ENCODE results near the gene DNAJB9. TPM values are rescaled to one million over a fixed set of nuclear protein-coding genes. Genes with fewer than 3 reads are reported as not detected.
"Not testable (repeated sequence)": the region's sequence is repeated elsewhere in the genome, so short reads cannot be mapped to it uniquely, and the experiment has no call there.

The DNAJB9 gene
- total RNA-seq, 2 experiments from 2014 or later = 66.5 to 72.1 TPM

- Histone ChIP-seq H3K4me3 (ENCODE audit: low read length) (no peak overlapping the region), H3K9me3 (ENCODE audit: control insufficient read depth in 1 of 2, insufficient read depth in 1 of 2, low read length in 2 of 2) (no peaks in the 10 kb centered on the region), H3K4me1 (ENCODE audit: insufficient read depth, low read length) (no peaks in the 10 kb centered on the region), H3K36me3 (ENCODE audit: insufficient read depth, low read length) (no peaks in the 10 kb centered on the region), H3K27ac (ENCODE audit: low read depth in 1 of 2, low read length in 2 of 2) (no peak overlapping the region), H3K27me3 (ENCODE audit: control insufficient read depth in 1 of 2, insufficient read depth in 2 of 2, low read length in 2 of 2) (no peaks in the 10 kb centered on the region)
- ChIA-PET POLR2A (no interaction called here), CTCF (interaction anchor here (0.7 kb wide), 1 partner anchor 70 kb away, joined by 3 read pairs; no protein-coding TSS in a partner anchor)
- Mint-ChIP-seq H3K4me1 (ENCODE audit: low read depth) (no peaks in the 10 kb centered on the region), H3K4me3 (no peak overlapping the region), H3K36me3 (ENCODE audit: low read depth) (no peaks in the 10 kb centered on the region), H3K9me3 (no peaks in the 10 kb centered on the region), H3K27ac (no peak overlapping the region), H3K27me3 (peaks cover 17% of the 10 kb centered on the region)
- TF ChIP-seq CTCF (IDR thresholded peaks at IDR 0.05) = no peak
- no peak for ATAC-seq (ENCODE audit: poor library complexity)
- DNase-seq = no peak
- intact Hi-C loops (cut with DNase I, micrococcal nuclease) = no loop called here
Measured at GRCh38 chr7:108541478-108541877, 28.2 kb upstream of the DNAJB9 start.

GRCh38 chr7:108548141-108548896 is 21.4 kb upstream of the DNAJB9 start:
- H3K27ac Mint-ChIP-seq; H3K27me3 Mint-ChIP-seq; H3K36me3 Mint-ChIP-seq (ENCODE audit: low read depth); ATAC-seq (ENCODE audit: poor library complexity); H3K36me3 ChIP-seq (ENCODE audit: insufficient read depth, low read length); H3K9me3 Mint-ChIP-seq; intact Hi-C loops (cut with DNase I, micrococcal nuclease); H3K27ac ChIP-seq (ENCODE audit: low read depth in 1 of 2, low read length in 2 of 2); H3K27me3 ChIP-seq (ENCODE audit: control insufficient read depth in 1 of 2, insufficient read depth in 2 of 2, low read length in 2 of 2); H3K4me1 Mint-ChIP-seq (ENCODE audit: low read depth); H3K4me3 ChIP-seq (ENCODE audit: low read length); DNase-seq; H3K4me3 Mint-ChIP-seq; H3K4me1 ChIP-seq (ENCODE audit: insufficient read depth, low read length); H3K9me3 ChIP-seq (ENCODE audit: control insufficient read depth in 1 of 2, insufficient read depth in 1 of 2, low read length in 2 of 2): not testable (repeated sequence)
- ChIA-PET POLR2A (interaction anchor here (2.8 kb wide), 1 partner anchor 21 kb away, joined by 10 read pairs; the partner anchor contains the start of genes DNAJB9 and THAP5), CTCF (interaction anchor here (1.5 kb wide), 1 partner anchor 12 kb away, joined by 5 read pairs; no protein-coding TSS in a partner anchor)

- H3K4me1 ChIP-seq (ENCODE audit: insufficient read depth, low read length); H3K27ac ChIP-seq (ENCODE audit: low read depth in 1 of 2, low read length in 2 of 2); H3K27me3 ChIP-seq (ENCODE audit: control insufficient read depth in 1 of 2, insufficient read depth in 2 of 2, low read length in 2 of 2); H3K4me1 Mint-ChIP-seq (ENCODE audit: low read depth); CTCF ChIA-PET; DNase-seq; ATAC-seq (ENCODE audit: poor library complexity); POLR2A ChIA-PET; intact Hi-C loops (cut with DNase I, micrococcal nuclease); H3K27ac Mint-ChIP-seq; H3K27me3 Mint-ChIP-seq; H3K4me3 Mint-ChIP-seq; H3K4me3 ChIP-seq (ENCODE audit: low read length); H3K36me3 ChIP-seq (ENCODE audit: insufficient read depth, low read length): not testable (repeated sequence)
- H3K9me3 ChIP-seq (ENCODE audit: control insufficient read depth in 1 of 2, insufficient read depth in 1 of 2, low read length in 2 of 2) = peaks cover 16 to 17% of the 10 kb centered on the region in 2 experiments
- peaks cover 47% of the 10 kb centered on the region for H3K36me3 Mint-ChIP-seq (ENCODE audit: low read depth)
- peaks cover 14% of the 10 kb centered on the region for H3K9me3 Mint-ChIP-seq
Measured at GRCh38 chr7:108556665-108557064, 13.0 kb upstream of the DNAJB9 start.

GRCh38 chr7:108557191-108557590 is 12.5 kb upstream of the DNAJB9 start:
- POLR2A ChIA-PET = no interaction called here
- Mint-ChIP-seq H3K4me3 (no peak overlapping the region), H3K36me3 (ENCODE audit: low read depth) (peaks cover 50% of the 10 kb centered on the region), H3K27ac (no peak overlapping the region), H3K4me1 (ENCODE audit: low read depth) (no peaks in the 10 kb centered on the region), H3K9me3 (peaks cover 14% of the 10 kb centered on the region), H3K27me3 (no peaks in the 10 kb centered on the region)
- intact Hi-C loops (cut with DNase I, micrococcal nuclease) = no loop called here
- ATAC-seq (ENCODE audit: poor library complexity) (no peak), DNase-seq (no peak)
- CTCF ChIA-PET = no interaction called here
- Histone ChIP-seq H3K4me3 (ENCODE audit: low read length) (no peak overlapping the region), H3K9me3 (ENCODE audit: control insufficient read depth in 1 of 2, insufficient read depth in 1 of 2, low read length in 2 of 2) (peaks cover 16 to 17% of the 10 kb centered on the region in 2 experiments), H3K36me3 (ENCODE audit: insufficient read depth, low read length) (no peaks in the 10 kb centered on the region), H3K4me1 (ENCODE audit: insufficient read depth, low read length) (no peaks in the 10 kb centered on the region), H3K27ac (ENCODE audit: low read depth in 1 of 2, low read length in 2 of 2) (no peak overlapping the region), H3K27me3 (ENCODE audit: control insufficient read depth in 1 of 2, insufficient read depth in 2 of 2, low read length in 2 of 2) (no peaks in the 10 kb centered on the region)
- no peak for TF ChIP-seq CTCF (IDR thresholded peaks at IDR 0.05)
